Measurements from ENCODE around the gene AFAP1. TPM values are rescaled to one million over a fixed set of nuclear protein-coding genes. Genes with fewer than 3 reads are reported as not detected.

AFAP1 gene
- total RNA-seq, 1 experiment from 2014 or later: 27.6 TPM

DNA sequence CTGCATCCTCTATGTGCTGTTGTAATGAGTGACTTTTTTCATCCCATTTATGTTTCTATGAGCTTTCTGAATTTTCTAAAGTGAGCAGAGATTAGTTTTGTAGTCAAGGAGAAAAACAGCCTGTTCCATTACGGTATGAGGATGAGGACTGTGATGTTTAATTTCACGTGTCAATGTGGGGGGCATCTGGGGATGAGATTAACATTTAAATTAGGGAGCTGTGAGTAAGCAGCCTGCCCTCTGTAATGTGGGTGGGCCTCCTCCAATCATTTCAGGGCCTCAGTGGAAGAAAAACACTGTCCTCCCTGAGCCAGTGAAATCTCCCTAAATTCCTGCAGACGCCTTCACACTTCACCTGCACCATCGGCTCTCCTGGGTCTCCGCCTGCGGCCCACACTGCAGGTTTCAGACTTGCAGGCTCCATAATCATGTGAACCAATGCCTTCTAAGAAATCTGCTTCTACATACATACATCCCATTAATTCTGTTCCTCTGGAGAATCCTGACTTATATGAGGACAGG lies 121.7 kb downstream of the AFAP1 start:
- POLR2A ChIA-PET: no interaction called here
- H3K27ac Mint-ChIP-seq (ENCODE audit: unreplicated experiment): no peak overlapping the region
- H3K4me1 Mint-ChIP-seq (ENCODE audit: low read depth, unreplicated experiment): peaks cover 2% of the 10 kb centered on the region

DNA sequence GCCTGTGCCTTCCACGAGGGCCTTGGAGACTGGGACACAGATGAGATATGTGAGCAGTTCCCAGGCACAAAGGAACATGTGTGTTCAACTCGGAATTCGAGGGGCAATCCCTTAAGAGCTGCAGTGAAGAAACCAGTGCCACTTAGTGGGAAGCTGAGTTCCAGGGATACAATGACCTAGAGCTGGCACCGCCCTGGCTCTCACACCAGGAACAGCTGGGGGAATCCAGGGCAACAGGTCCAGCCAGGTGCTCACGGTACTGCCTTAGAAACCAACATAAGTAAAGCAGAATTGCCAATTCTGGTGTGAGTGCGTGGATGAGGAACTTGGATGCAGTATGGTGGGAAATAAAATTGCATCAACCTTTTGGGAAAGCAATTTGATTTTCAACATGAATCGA lies 122.9 kb downstream of the AFAP1 start:
- DNase-seq: no peak
- H3K9me3 ChIP-seq: no peaks in the 10 kb centered on the region
- no peak overlapping the region for H3K4me3 ChIP-seq (ENCODE audit: low read depth, low read length)
- H3K27me3 ChIP-seq (replicated peaks; ENCODE audit: control insufficient read depth, insufficient read depth, low read length): no peaks in the 10 kb centered on the region
- ChIA-PET CTCF (no interaction called here), POLR2A (no interaction called here)
- no TSS peak for BruUV-seq (replicated peaks)
- H3K4me1 ChIP-seq: no peaks in the 10 kb centered on the region
- H3K27ac Mint-ChIP-seq (ENCODE audit: unreplicated experiment): no peak overlapping the region
- no peaks in the 10 kb centered on the region for H3K9me3 Mint-ChIP-seq (ENCODE audit: unreplicated experiment)
- no peak overlapping the region for H3K4me3 Mint-ChIP-seq (ENCODE audit: unreplicated experiment)
- H3K27me3 Mint-ChIP-seq (ENCODE audit: insufficient read depth, unreplicated experiment): no peaks in the 10 kb centered on the region
- peaks cover 50% of the 10 kb centered on the region for H3K36me3 Mint-ChIP-seq (ENCODE audit: insufficient read depth, unreplicated experiment)
- peaks cover 6% of the 10 kb centered on the region for H3K4me1 Mint-ChIP-seq (ENCODE audit: low read depth, unreplicated experiment)
- H3K36me3 ChIP-seq (ENCODE audit: control insufficient read depth, insufficient read depth, low read length): no peaks in the 10 kb centered on the region; the same call in 1 of the 2 replicates
- TF ChIP-seq, protein P1, sequence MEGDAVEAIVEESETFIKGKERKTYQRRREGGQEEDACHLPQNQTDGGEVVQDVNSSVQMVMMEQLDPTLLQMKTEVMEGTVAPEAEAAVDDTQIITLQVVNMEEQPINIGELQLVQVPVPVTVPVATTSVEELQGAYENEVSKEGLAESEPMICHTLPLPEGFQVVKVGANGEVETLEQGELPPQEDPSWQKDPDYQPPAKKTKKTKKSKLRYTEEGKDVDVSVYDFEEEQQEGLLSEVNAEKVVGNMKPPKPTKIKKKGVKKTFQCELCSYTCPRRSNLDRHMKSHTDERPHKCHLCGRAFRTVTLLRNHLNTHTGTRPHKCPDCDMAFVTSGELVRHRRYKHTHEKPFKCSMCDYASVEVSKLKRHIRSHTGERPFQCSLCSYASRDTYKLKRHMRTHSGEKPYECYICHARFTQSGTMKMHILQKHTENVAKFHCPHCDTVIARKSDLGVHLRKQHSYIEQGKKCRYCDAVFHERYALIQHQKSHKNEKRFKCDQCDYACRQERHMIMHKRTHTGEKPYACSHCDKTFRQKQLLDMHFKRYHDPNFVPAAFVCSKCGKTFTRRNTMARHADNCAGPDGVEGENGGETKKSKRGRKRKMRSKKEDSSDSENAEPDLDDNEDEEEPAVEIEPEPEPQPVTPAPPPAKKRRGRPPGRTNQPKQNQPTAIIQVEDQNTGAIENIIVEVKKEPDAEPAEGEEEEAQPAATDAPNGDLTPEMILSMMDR (IDR thresholded peaks at IDR 0.05; ENCODE audit: insufficient read depth in 1 of 2, low read depth in 1 of 2, low read length in 1 of 2, severe bottlenecking in 1 of 2, unreplicated experiment in 1 of 2): no peak
- intact Hi-C loops (cut with micrococcal nuclease; ENCODE audit: unreplicated experiment): no loop called here

More for the DNA sequence above, 121.7 kb downstream of the AFAP1 start:
- no peak overlapping the region for H3K4me3 ChIP-seq (ENCODE audit: low read depth, low read length)
- no peaks in the 10 kb centered on the region; the same call in 1 of the 2 replicates for H3K36me3 ChIP-seq (ENCODE audit: control insufficient read depth, insufficient read depth, low read length)
- no peak for DNase-seq
- H3K4me1 ChIP-seq: no peaks in the 10 kb centered on the region
- CTCF ChIA-PET: interaction anchor here (1.2 kb wide), 1 partner anchor 14 kb away, joined by 3 read pairs; no protein-coding TSS in a partner anchor
- H3K27me3 ChIP-seq (replicated peaks; ENCODE audit: control insufficient read depth, insufficient read depth, low read length): no peaks in the 10 kb centered on the region
- Mint-ChIP-seq H3K36me3 (ENCODE audit: insufficient read depth, unreplicated experiment) (peaks cover 43% of the 10 kb centered on the region), H3K27me3 (ENCODE audit: insufficient read depth, unreplicated experiment) (no peaks in the 10 kb centered on the region), H3K4me3 (ENCODE audit: unreplicated experiment) (no peak overlapping the region), H3K9me3 (ENCODE audit: unreplicated experiment) (no peaks in the 10 kb centered on the region)
- intact Hi-C loops (cut with micrococcal nuclease; ENCODE audit: unreplicated experiment): no loop called here
- TF ChIP-seq, protein P1 (IDR thresholded peaks at IDR 0.05; ENCODE audit: insufficient read depth in 1 of 2, low read depth in 1 of 2, low read length in 1 of 2, severe bottlenecking in 1 of 2, unreplicated experiment in 1 of 2): no peak
- BruUV-seq (replicated peaks): no TSS peak
- H3K9me3 ChIP-seq: no peaks in the 10 kb centered on the region

DNA sequence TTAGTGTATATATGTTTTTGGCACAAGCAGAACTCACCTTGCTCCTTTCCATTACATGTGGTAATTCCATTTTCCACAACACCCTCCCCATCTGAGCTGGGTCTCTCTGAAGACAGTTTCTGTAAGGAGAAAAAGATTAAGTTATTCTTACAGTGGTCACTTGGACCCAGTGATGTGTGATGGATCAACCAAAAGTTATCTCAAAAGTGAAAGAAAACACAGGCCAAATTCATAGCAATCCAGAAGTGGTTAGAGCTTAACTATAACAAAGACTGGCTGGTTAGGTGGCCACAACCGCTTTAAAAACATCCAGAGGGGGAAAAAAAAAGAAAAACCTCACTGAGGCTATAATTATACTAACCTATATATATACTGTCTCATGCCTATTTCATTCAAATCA lies 123.7 kb downstream of the AFAP1 start:
- BruUV-seq (replicated peaks): no TSS peak
- no peak overlapping the region for H3K4me3 Mint-ChIP-seq (ENCODE audit: unreplicated experiment)
- H3K4me1 ChIP-seq: no peaks in the 10 kb centered on the region
- ChIA-PET POLR2A (no interaction called here), CTCF (interaction anchor here (1.5 kb wide), 1 partner anchor 12 kb away, joined by 5 read pairs; no protein-coding TSS in a partner anchor)
- H3K4me3 ChIP-seq (ENCODE audit: low read depth, low read length): no peak overlapping the region
- no peaks in the 10 kb centered on the region for H3K9me3 ChIP-seq
- peaks cover 9% of the 10 kb centered on the region for H3K4me1 Mint-ChIP-seq (ENCODE audit: low read depth, unreplicated experiment)
- TF ChIP-seq, protein P1 (IDR thresholded peaks at IDR 0.05; ENCODE audit: insufficient read depth in 1 of 2, low read depth in 1 of 2, low read length in 1 of 2, severe bottlenecking in 1 of 2, unreplicated experiment in 1 of 2): no peak
- intact Hi-C loops (cut with micrococcal nuclease; ENCODE audit: unreplicated experiment): no loop called here
- no peaks in the 10 kb centered on the region for H3K27me3 Mint-ChIP-seq (ENCODE audit: insufficient read depth, unreplicated experiment)
- H3K36me3 Mint-ChIP-seq (ENCODE audit: insufficient read depth, unreplicated experiment): peaks cover 50% of the 10 kb centered on the region
- H3K36me3 ChIP-seq (ENCODE audit: control insufficient read depth, insufficient read depth, low read length): no peaks in the 10 kb centered on the region; the same call in 1 of the 2 replicates
- no peak overlapping the region for H3K27ac Mint-ChIP-seq (ENCODE audit: unreplicated experiment)
- H3K9me3 Mint-ChIP-seq (ENCODE audit: unreplicated experiment): no peaks in the 10 kb centered on the region
- no peak for DNase-seq
- H3K27me3 ChIP-seq (replicated peaks; ENCODE audit: control insufficient read depth, insufficient read depth, low read length): no peaks in the 10 kb centered on the region

All from Caco-2 (cell line).